ENCODE data around the gene CHTF8.

- no peak for TF ChIP-seq CTCF (IDR thresholded peaks at IDR 0.05; ENCODE audit: poor library complexity)
- no peak for TF ChIP-seq EZH2phosphoT487 (IDR thresholded peaks at IDR 0.05; ENCODE audit: low read depth, severe bottlenecking, unreplicated experiment)
These were observed 33.9 kb upstream of the CHTF8 start for GRCh38 chr16:69166221-69166833.
